NCI-H2196 (cell line): ENCODE data around the gene LPP.
A peak's percentile ranks its signal among the peaks of the same experiment; 100 is the strongest.
"Not testable (repeated sequence)": the region's sequence is repeated elsewhere in the genome, so short reads cannot be mapped to it uniquely, and the experiment has no call there.

Experiments used
- DNase-seq: peaks from one replicate; lab custom pipeline; 2025; ENCODE audit not compliant: unreplicated experiment; lab: John Stamatoyannopoulos, UW

LPP gene

DNA sequence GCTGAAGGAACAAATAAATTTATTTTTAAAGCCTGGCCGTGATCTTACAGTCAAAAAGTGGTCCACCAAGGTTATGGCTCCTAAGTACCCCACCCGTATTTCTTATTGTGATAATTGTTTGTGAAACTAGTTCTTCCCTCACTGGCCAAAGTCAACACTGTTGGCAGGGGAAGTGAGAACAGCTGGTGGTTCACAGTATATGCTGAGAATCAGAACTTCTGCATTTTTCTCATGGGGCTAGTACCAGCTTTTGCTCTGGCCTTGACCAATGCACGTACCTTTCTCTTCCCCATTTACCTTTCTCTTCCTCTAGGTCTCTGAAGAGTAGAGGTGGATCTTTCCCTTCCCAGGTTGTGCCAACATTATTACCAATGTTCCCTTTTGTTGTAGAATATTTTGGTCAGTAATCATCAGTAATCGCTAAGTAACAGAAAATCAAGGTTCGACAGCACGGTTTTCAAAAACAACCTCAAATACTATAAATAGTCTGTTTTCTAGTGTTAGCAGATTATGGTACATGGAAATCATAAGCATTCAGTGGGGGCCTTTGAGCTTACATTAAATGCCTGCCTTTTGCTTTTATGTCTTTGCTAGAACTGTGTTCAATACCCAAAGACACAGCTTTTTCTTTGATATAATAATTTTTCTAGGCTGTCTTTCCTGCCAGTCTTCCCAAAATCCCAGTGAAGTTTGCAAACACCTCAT, 268.0 kb downstream of the LPP start:
- no peak for DNase-seq

DNA sequence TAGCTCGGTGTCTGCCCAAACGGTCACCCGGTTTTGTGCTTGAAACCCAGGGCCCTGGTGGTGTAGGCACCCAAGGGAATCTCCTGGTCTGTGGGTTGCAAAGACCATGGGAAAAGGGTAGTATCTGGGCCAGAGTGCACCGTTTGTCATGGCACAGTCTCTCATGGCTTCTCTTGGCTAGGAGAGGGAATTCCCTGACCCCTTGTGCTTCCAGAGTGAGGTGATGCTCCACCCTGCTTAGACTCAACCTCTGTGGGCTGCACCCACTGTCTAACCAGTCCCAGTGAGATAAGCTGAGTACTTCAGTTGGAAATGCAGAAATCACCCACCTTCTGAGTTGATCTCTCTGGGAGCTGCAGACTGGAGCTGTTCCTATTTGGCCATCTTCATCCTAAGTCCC, 274.0 kb downstream of the LPP start:
- DNase-seq, result not testable (repeated sequence)

DNA sequence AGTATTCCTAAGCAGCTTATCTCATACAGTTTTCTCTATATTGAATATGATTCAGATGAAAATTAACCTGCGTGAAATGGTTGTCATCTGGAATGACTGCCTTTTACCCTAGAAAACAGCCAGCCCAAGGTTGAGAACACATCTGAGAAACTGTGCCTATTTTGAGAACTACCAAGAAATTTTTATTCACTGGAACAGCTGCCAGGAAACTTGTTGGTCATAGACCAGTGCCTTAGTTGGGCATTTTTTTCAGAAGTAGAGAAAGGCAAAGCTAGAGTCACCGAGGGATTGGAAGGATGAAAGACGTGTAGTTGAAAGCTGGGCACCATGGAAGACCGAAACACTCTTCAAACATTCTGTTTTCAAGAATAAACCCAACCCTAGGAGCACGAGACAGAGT, 277.1 kb downstream of the LPP start:
- no peak for DNase-seq

DNA sequence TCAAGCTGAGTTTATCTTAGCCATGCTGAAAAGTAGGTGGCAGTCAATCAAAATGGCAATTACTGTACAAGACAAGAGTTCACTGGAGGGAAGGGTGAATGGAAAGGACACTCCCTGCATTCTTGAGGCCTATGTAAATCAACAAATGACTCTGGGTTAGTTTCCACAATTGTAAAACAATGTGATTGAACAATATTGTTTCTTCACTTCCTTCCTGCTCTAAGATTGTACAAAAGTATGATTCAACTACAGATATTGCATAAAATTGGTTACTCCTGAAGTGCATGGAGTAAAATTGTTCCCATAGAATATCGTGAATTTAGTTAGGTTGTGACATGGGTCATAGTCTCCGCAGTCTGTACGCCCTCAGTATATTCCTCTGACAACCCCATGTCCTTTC, 277.6 kb downstream of the LPP start:
- DNase-seq, result no peak

DNA sequence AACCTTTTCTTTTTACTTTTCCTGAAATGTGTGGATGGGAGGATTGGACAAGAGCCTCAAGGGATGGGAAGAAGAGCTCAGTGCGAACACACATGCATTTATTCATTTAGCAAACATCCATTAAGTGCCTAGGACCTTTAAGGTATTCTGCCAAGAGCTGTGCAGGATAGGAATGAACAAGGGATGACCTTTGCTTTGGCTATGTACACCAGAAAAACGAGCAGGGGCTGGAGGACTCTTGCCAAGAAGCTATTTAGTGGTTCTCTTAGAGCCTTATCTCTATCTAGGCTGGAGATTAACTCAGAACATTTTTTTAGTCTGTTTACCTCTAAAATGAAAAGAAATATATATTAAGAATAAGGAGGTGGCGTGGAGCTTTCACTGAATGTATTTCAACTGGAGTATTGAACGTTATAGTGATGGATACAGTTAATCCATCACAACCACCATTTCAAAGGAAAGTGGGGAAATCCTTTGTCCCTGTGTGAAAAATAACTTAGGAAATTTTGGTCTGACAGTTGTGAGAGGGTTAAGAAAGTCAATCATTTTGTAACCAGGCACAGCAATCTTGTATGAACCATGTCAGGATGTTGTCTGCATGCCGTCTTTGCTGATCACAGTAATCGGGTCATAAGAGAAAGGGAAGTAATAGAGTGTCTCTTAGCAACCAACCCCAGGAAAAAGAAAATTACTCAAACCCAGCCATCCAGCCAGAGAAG, 279.0 kb downstream of the LPP start:
- peak; percentile 47 for DNase-seq

DNA sequence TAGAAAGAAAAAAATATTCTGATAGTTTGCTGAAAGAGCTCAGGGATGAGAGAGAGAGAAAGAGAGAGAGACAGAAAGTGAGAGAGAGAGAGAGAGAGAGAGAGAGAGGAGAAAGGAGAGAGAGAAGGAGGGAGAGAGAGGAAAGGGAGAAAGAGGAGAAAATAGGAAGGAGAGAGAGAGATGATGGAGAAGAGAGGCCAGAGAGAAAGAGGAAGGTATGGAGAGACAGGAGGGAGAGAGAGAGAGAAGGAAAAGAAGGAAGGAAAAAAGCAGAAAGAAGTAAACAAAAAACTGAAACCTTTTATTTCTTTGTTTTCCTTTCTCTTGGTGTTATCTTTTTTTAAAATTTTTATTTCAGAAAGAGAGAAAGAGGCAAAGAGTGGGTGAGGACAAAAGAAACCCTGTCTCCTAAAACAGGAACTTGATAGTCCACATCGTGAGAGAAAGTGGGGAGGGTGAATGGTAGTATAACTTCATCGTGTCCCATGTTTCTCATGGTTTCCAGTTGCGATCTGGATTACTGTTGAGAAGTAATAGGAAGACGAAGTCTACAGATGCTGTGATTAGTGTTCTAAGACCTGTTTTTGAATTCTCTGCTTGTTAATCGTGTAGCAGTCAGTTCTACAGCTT, 279.7 kb downstream of the LPP start:
- no peak for DNase-seq

DNA sequence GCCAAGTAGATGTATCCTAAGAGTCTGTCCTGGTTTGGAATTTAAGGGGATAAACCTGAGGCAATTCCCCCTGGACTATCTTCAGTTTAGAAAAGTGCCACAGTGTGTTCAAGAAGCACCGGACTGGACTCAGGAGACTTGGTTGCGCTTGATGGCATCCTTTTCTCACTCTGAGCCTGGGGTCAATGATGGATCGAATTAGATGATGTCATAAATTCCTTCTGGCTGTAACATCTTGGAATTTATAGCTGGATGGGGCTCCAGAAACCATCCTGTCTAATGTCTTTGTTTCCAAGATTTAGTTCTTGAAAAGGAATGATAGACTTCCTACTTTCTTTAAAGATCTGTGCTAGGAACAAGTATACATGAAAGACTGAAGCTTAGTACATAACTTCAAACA, 280.6 kb downstream of the LPP start:
- DNase-seq, result no peak

DNA sequence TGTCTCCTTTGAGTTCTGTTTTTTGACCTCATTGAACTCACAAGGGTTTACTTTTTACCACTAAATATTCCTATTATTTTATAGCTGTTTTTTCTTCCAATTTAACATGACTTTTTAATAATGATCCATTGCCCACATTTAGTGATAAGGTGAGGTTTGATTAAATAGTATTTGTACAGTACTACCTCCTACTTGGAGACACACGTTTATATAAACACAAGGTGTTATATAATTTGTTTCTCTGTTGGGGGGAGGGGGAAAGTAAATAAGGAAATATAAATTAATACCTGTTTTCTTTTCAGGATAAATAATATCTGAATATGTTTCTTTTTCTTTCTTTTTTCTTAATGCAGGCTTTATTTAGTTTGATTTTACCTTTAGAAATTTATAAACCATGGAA, 281.3 kb downstream of the LPP start:
- DNase-seq, result no peak

DNA sequence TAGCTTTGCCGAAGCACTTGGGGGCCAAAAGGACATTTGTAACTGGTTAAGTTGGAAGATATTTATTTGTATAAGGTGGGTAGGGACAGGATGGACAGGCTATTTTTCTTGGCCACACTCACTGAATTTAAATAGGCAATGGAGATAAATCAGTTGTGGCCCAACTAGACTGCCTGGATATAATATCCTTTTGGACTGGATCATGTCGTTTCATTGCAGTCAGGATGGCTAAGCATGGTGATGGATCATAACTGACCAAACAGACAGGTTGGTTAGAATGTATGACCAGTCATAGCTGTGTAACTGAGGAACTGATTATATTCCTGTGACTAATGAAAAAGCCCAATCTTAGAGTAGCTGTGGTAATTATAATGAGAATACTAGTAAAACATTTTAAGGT, 284.0 kb downstream of the LPP start:
- DNase-seq, result no peak

DNA sequence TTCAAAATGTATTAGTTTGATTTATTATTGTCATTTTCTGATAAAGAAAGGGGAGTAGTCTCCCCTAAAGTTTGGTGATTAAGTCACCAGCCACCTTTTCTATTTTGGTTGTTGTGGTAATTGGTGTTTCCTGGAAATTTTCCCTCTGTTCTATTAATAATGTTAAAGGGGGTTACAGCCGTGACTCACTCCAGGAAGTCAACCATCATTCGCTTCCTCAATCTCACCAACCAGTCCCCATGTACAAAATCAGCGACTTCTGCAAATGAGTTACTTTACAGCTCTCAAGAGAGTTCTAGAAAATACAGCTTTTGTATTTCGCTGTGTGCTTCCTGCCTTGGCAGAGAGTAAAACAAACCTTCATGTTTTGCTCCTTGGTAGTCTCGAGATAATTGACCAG, 285.1 kb downstream of the LPP start:
- DNase-seq, result no peak

DNA sequence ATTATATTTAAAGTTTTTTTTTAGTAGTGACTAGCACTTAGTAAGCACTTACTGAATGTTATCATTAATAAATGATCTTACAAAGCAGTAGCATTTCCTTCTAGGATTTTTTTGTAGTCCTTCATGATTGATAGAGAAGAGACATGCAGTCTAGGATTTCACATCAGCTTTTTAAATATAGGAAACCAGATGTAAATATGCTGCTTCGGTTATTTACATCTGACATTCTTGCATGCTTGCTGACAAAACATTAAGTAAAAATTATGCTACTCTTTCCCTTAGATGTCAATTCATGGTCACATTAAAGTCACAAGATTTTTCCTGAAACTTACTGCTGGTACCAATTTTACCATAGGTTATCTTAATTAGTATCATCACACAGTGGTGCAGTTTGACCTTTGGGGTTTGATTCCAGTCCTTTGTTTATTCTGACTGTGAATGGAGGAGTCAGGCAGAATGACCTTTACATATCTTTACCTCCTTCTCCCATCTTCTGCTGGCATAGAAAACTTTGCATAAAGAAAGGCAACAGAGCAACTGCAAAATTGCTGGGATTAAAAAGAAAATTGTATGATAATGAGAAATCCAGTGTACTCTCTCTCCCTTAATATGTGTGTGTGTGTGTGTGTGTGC, 286.5 kb downstream of the LPP start:
- DNase-seq, result no peak

DNA sequence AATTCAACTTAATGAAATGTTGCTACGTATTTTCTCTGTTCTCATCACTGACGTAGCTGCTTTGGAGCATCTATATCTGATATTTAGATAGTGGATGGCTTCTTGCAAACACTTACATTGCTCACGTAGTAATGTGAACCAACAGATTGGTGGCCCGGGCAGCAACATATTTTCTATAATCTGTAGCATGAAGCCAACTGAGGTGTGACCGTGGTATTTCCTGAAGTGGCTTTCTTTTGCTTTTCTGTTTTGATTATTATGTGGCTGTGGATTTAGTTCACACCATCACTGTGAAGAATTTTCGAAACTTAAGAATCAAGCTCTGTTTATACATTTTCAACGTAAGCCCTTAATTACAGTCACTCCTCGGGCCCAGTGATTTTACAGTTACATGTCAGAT, 288.5 kb downstream of the LPP start:
- no peak for DNase-seq

DNA sequence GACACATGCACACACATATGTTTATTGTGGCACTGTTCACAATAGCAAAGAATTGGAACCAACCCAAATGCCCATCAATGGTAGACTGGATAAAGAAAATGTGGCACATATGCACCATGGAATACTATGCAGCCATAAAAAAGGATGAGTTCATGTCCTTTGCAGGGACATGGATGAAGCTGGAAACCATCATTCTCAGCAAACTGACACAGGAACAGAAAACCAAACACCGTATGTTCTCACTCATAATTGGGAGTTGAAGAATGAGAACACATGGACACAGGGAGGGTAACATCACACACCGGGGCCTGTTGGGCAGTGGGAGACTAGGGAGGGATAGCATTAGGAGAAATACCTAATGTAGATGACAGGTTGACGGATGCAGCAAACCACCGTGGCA, 291.2 kb downstream of the LPP start:
- DNase-seq, result not testable (repeated sequence)

DNA sequence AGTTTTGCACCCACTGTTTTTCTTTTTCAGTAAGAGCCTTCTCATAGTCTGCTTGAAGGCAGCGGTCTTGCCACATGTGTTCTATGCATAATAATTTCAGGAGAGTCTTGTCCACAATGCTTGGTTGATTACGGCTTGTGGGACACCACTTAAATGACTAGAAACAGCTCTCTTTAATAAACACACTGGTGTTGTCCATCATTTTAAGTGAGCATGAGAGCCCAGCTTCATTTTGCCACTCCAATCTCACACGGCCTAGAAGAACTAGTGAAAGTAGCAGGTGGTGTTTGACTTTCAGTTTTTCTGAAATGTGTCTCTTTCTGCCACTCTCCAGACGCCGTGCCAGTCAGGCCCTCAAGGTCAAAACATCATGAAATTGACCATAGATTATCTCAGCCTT, 292.1 kb downstream of the LPP start:
- no peak for DNase-seq

DNA sequence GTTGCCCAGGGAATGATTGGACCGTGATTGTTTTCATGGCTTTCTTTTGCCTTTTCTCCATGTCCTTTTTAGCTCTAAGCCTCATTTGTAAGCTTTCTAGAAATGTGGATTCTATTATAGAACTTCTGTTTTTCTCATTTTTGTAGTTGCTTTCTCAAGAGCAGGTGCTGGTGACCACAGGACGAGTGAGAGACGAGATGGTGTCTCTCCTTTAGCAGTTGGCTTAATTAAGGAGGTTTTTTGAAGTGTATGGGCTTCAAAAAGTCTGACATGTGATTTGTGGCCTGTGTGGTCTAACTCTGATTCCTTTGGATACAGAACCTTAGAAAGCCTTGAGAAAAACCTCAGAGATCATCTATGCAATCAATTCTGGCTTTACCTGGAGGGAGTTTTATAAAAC, 292.8 kb downstream of the LPP start:
- no peak for DNase-seq

DNA sequence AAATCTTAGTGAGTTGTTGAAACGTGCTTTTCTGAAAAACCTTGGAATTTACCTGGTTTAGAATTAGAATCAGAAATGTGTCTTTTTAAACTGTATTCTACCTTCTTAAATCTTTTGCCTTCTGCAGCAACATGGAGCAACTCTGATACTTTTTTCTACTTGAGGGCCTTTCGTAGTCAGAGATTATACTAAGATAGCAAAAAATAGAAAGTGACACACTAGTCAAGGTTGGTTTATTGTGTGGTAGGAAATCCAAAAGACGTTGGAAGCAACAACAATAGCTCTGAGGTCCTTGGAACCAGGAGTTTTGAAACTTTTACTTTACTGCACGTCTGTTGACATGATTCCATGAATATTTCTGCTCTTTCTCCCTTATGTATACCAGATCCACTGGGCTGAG, 294.9 kb downstream of the LPP start:
- DNase-seq, result no peak

DNA sequence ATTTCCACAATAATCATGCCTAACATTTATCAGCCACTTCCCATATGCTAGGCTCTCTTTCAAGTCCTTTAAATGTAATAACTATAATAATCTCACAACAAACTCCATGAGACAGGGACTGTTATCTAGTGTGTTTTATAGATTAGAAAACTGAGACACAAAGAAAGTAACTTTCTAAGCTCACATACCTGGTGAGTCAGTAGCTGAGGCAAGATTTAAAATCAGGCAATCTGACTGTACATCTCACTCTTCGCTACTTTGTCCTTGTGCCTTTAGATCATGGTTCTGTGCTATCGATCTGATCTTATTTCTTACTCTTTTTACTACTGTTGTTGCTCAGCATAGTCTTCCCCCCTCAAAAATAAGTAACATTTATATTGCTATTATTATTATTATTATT, 295.5 kb downstream of the LPP start:
- DNase-seq, result no peak

DNA sequence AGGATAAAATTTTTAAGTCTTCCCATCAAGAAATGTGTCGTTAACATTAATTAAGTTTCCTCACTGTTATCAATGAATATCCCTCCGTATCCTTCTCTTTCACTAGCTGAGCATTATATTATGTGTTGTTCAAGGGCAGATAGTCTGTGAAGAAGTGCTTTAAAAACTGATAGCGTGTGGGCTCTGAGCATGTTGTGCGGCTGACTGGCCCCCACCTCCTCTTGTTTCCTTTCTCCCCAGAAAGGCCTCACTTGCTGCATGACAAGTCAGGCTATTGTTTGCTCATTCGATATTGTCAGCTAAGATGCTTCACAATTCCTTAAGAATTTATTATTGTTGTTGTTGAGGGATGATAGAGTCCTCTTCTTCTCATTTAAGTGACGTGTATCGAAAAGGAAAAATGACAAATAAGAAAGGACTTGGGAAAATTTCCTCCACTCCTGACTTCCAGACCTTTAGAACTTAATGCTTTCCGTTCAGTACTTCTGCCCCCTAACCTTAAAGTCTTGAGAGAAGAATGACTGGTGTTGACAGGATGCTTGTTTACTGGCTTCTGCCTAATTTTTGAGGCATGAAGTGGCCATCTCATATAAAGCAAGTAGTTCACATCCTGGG, 298.3 kb downstream of the LPP start:
- no peak for DNase-seq

DNA sequence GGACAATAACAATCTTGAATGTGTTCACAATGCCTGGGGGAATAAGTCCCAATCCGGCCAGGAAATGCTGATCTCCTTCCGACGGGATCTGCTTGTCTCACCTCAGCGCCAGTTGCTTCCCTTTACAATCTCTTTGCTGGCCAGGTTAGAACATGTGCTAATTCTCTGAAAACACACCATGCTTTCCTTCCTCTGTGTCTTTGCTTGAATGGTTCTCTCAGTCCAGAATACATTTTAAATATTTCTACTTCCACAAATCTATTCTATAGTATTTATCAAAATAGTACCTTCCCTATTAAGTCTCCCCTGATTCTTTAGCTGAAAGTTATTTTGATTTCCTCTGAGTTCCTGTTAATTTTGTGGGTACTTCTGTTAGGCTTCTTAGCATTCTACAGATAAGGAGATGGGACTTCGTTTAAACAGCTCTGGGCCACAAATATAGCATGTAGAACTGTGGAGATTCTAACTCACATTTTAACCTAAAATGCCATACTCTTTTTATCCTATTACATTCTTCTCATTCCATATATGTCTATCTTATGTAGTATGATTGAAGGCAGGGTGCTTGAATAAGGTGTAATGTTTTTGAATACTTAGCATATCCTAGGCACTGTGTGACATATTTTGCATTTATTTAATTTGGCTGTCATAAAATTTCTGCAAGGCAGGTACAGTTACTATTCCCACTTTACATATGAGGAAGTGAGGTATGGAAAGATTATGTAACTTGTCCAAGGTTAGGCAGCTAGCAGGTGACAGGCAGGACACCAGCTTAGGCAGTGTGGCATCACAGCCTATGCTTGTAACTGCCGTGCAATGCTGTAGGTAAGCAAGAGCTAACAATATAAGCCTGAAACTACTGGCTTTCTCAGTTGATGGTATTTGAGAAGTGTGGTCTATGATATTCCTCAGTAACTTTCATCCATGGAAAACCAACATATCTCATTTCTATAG, 299.8 kb downstream of the LPP start:
- DNase-seq, result no peak

DNA sequence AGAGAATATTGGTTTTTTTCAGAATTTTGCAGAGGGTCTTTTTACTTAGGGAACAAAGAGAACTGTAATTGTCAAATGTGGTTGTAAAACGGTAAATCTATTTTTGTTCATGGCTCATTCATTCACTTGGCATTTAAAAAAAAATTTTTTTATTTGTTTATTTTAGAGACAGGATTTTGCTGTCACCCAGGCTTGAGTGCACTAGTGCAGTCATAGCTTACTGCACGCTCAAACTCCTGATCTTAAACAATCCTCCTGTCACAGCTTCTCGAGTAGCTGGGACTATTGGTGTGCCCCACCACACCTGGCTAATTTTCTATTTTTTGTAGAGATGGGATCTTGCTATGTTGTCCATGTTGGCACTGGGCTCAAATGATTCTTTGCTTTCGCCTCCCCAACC, 301.8 kb downstream of the LPP start:
- no peak for DNase-seq
